H9 (cell line): Measurements from ENCODE around the gene BLTP3B. TPM values are rescaled to one million over a fixed set of nuclear protein-coding genes. Genes with fewer than 3 reads are reported as not detected.
A peak's percentile ranks its signal among the peaks of the same experiment; 100 is the strongest.

ENCODE experiments used
- DNase-seq: peaks from one replicate; pipeline ENCODE4 v3.0.0-alpha.2; 2017
- H2AFZ ChIP-seq: one replicate; pipeline ENCODE4 v1.6.1; 2013; ENCODE audit warnings: mild to moderate bottlenecking, low read length, control low read depth, moderate library complexity
- H2AK5ac ChIP-seq: 2 replicates; pipeline ENCODE4 v1.6.1; 2013; ENCODE audit warnings: low read length, control low read depth, mixed read lengths; ENCODE audit not compliant: insufficient read length
- H2BK120ac ChIP-seq: one replicate; pipeline ENCODE4 v1.6.1; 2013; ENCODE audit warnings: low read depth, mild to moderate bottlenecking, low read length, control low read depth, inconsistent platforms; ENCODE audit not compliant: poor library complexity, severe bottlenecking
- H2BK12ac ChIP-seq: 2 replicates; pipeline ENCODE4 v1.6.1; 2013; ENCODE audit warnings: low read length, control low read depth, mixed read lengths, low read depth; ENCODE audit not compliant: insufficient read length
- H2BK15ac ChIP-seq: 2 replicates; pipeline ENCODE4 v1.6.1; 2013; ENCODE audit warnings: low read depth, low read length, control low read depth
- H2BK20ac ChIP-seq: one replicate; pipeline ENCODE4 v1.6.1; 2013; ENCODE audit warnings: low read depth, mild to moderate bottlenecking, low read length, control low read depth, inconsistent platforms; ENCODE audit not compliant: poor library complexity, severe bottlenecking
- H2BK5ac ChIP-seq: 2 replicates; pipeline ENCODE4 v1.6.1; 2013; ENCODE audit warnings: low read length, control low read depth, mixed read lengths; ENCODE audit not compliant: insufficient read length
- H3K14ac ChIP-seq: 2 replicates; pipeline ENCODE4 v1.6.1; 2013; ENCODE audit warnings: low read length, control low read depth; ENCODE audit not compliant: insufficient read depth
- H3K18ac ChIP-seq: 2 replicates; pipeline ENCODE4 v1.6.1; 2013; ENCODE audit warnings: low read depth, mild to moderate bottlenecking, mixed read lengths, low read length, control low read depth; ENCODE audit not compliant: insufficient read length
- H3K23ac ChIP-seq: 2 replicates; pipeline ENCODE4 v1.6.1; 2013; ENCODE audit warnings: low read length, control low read depth, mixed read lengths, low read depth; ENCODE audit not compliant: insufficient read length
- H3K23me2 ChIP-seq: 2 replicates; pipeline ENCODE4 v1.6.1; 2013; ENCODE audit warnings: low read depth, mild to moderate bottlenecking, mixed read lengths, low read length, control low read depth; ENCODE audit not compliant: insufficient read length, poor library complexity, severe bottlenecking
- H3K27ac ChIP-seq: 2 replicates; pipeline ENCODE4 v1.5.1; 2013; ENCODE audit warnings: low read length, control low read depth, mixed read lengths, low read depth; ENCODE audit not compliant: insufficient read length
- H3K27me3 ChIP-seq: 2 replicates; pipeline ENCODE4 v1.6.1; 2013; ENCODE audit warnings: low read length, control low read depth, inconsistent platforms; ENCODE audit not compliant: insufficient read depth
- H3K4ac ChIP-seq: 2 replicates; pipeline ENCODE4 v1.6.1; 2013; ENCODE audit warnings: low read depth, mild to moderate bottlenecking, control low read depth, inconsistent platforms, low read length, moderate library complexity
- H3K4me1 ChIP-seq: 2 replicates; pipeline ENCODE4 v1.6.1; 2013; ENCODE audit warnings: low read length, control low read depth, inconsistent platforms; ENCODE audit not compliant: insufficient read depth
- H3K4me2 ChIP-seq: 2 replicates; pipeline ENCODE4 v1.6.1; 2013; ENCODE audit warnings: low read length, control low read depth, mixed read lengths; ENCODE audit not compliant: insufficient read length, insufficient read depth
- H3K56ac ChIP-seq: 2 replicates; pipeline ENCODE4 v1.6.1; 2013; ENCODE audit warnings: low read depth, mild to moderate bottlenecking, mixed read lengths, low read length, control low read depth; ENCODE audit not compliant: insufficient read length
- H3K79me1 ChIP-seq: 2 replicates; pipeline ENCODE4 v1.6.1; 2013; ENCODE audit warnings: low read depth, mild to moderate bottlenecking, moderate library complexity, low read length, control low read depth, inconsistent platforms; ENCODE audit not compliant: insufficient read depth, poor library complexity, severe bottlenecking
- H3K79me2 ChIP-seq: 2 replicates; pipeline ENCODE4 v1.6.1; 2013; ENCODE audit warnings: low read length, control low read depth, inconsistent platforms; ENCODE audit not compliant: insufficient read depth
- H3K9ac ChIP-seq: 2 replicates; pipeline ENCODE4 v1.6.1; 2013; ENCODE audit warnings: low read length, control low read depth, mixed read lengths; ENCODE audit not compliant: insufficient read length; ENCODE audit errors: extremely low read depth
- H3K9me3 ChIP-seq: one replicate; pipeline ENCODE4 v1.6.1; 2013; ENCODE audit warnings: low read depth, low read length, inconsistent platforms; ENCODE audit not compliant: control insufficient read depth
- H3T11ph ChIP-seq: one replicate; pipeline ENCODE4 v1.6.1; 2013; ENCODE audit warnings: mild to moderate bottlenecking, low read length, control low read depth, inconsistent platforms
- H4K20me1 ChIP-seq: one replicate; pipeline ENCODE4 v1.6.1; 2013; ENCODE audit not compliant: control insufficient read depth, insufficient read length, insufficient read depth
- H4K5ac ChIP-seq: 2 replicates; pipeline ENCODE4 v1.6.1; 2013; ENCODE audit warnings: low read depth, mild to moderate bottlenecking, mixed read lengths, low read length, control low read depth; ENCODE audit not compliant: insufficient read length
- H4K8ac ChIP-seq: replicated peaks from 2 replicates; pipeline ENCODE4 v1.6.1; 2013; ENCODE audit warnings: low read length, control low read depth, mixed read lengths, low read depth; ENCODE audit not compliant: insufficient read length
- H4K91ac ChIP-seq: 2 replicates; pipeline ENCODE4 v1.6.1; 2013; ENCODE audit warnings: low read depth, mild to moderate bottlenecking, moderate library complexity, mixed read lengths, low read length, control low read depth; ENCODE audit not compliant: insufficient read length
- H3K27ac Mint-ChIP-seq, 3 experiments: 2 replicates in 2 of 3; 3 replicates in 1 of 3; pipeline ENCODE4 v1.8.0; 2020 to 2021; ENCODE audit warnings: mixed read lengths in 3 of 3, mild to moderate bottlenecking in 1 of 3, moderate library complexity in 1 of 3
- H3K27me3 Mint-ChIP-seq: 2 replicates; pipeline ENCODE4 v1.8.0; 2021; ENCODE audit warnings: low read depth, mild to moderate bottlenecking, moderate library complexity, mixed read lengths
- H3K36me3 Mint-ChIP-seq, 3 experiments: 2 replicates in 2 of 3; 3 replicates in 1 of 3; pipeline ENCODE4 v1.8.0; 2020 to 2021; ENCODE audit warnings: low read depth in 3 of 3, mixed read lengths in 3 of 3; ENCODE audit not compliant: insufficient read depth in 1 of 3
- H3K4me1 Mint-ChIP-seq, 2 experiments: 2 replicates each; pipeline ENCODE4 v1.8.0; 2020; ENCODE audit warnings: mixed read lengths in 2 of 2
- H3K4me3 Mint-ChIP-seq, 2 experiments: 2 replicates in 1 of 2; 3 replicates in 1 of 2; pipeline ENCODE4 v1.8.0; 2020 to 2021; ENCODE audit warnings: mild to moderate bottlenecking in 2 of 2, mixed read lengths in 2 of 2, moderate library complexity in 1 of 2
- H3K9me3 Mint-ChIP-seq, 2 experiments: 2 replicates in 1 of 2; 3 replicates in 1 of 2; pipeline ENCODE4 v1.8.0; 2020; ENCODE audit warnings: mild to moderate bottlenecking in 2 of 2, mixed read lengths in 2 of 2, moderate library complexity in 1 of 2
- WGBS: extraction: QIAGEN DNeasy Blood & Tissue Kit; methylation state at CpG from one replicate; pipeline ENCODE4 v1.1.7; 2013; ENCODE audit warnings: missing lambda C conversion rate, low lambda C conversion rate, mixed read lengths; ENCODE audit not compliant: insufficient read length; ENCODE audit errors: extremely low coverage; 5-methylcytosine and 5-hydroxymethylcytosine counted together
- total RNA-seq: library from RNA; stranded (reverse); gene quantifications from 2 replicates; pipeline ENCODE4 v1.2.1, GENCODE V29; 2021
- TF ChIP-seq, protein P1 (sequence below): fragments of 200-600 bp; sonication (generic); conservative IDR thresholded peaks from 3 replicates; pipeline ENCODE4 v1.8.0; 2021; ENCODE audit warnings: antibody characterized with exemption, mild to moderate bottlenecking

BLTP3B gene
- total RNA-seq, 1 experiment from 2014 or later = 20.7 TPM

DNA sequence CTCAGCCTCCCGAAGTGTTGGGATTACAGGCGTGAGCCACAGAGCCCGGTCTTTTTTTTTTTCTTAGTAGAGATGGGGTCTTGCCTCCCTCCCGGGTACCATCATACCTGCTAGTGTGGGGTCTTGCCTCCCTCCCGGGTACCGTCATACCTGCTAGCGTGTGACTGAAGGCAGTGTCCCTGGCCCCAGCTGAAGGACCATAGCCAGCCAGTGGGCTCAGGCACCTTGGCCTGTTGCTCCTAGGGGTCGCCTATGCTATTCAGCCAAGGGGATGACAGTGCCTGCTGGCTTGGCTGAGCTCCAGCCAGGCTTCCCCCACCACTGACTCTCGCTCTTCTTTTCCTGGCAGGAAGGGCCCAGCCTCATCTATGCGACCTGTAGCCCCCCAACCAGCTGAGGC is 10.5 kb upstream of the BLTP3B start:
- Histone ChIP-seq H3K4me1 (peaks cover 4% of the 10 kb centered on the region; the same call in 1 of the 2 replicates), H3K79me2 (no peaks in the 10 kb centered on the region), H3K27ac (no peak overlapping the region), H4K91ac (no peak overlapping the region), H2BK5ac (no peak overlapping the region), H3K4ac (no peak overlapping the region), H2BK120ac (no peak overlapping the region), H3K23me2 (no peaks in the 10 kb centered on the region), H3K14ac (no peak overlapping the region; the same call in 1 of the 2 replicates), H3K18ac (peak overlapping the region; percentile 14), H3K79me1 (no peaks in the 10 kb centered on the region), H3K4me2 (no peak overlapping the region), H2AFZ (no peak overlapping the region), H3K9ac (no peak overlapping the region), H3K9me3 (no peaks in the 10 kb centered on the region), H2BK15ac (no peak overlapping the region), H4K8ac (no peak overlapping the region), H3T11ph (no peak overlapping the region), H2BK12ac (no peak overlapping the region), H3K56ac (no peak overlapping the region), H4K20me1 (no peaks in the 10 kb centered on the region), H3K27me3 (no peaks in the 10 kb centered on the region), H2BK20ac (no peak overlapping the region), H4K5ac (no peak overlapping the region), H3K23ac (no peak overlapping the region), H2AK5ac (no peak overlapping the region)
- no peak for DNase-seq
- Mint-ChIP-seq H3K36me3 (peaks cover 0 to 5% (median 1%) of the 10 kb centered on the region in 3 experiments; a peak in 3 of 7 replicates), H3K4me1 (peaks cover 34 to 44% of the 10 kb centered on the region in 2 experiments), H3K27me3 (no peaks in the 10 kb centered on the region), H3K27ac (peak overlapping the region; percentile 28 to 85 (median 47); a peak in 1 of 7 replicates), H3K9me3 (no peaks in the 10 kb centered on the region; a peak in 2 of 5 replicates), H3K4me3 (no peak overlapping the region)
- TF ChIP-seq, protein P1, sequence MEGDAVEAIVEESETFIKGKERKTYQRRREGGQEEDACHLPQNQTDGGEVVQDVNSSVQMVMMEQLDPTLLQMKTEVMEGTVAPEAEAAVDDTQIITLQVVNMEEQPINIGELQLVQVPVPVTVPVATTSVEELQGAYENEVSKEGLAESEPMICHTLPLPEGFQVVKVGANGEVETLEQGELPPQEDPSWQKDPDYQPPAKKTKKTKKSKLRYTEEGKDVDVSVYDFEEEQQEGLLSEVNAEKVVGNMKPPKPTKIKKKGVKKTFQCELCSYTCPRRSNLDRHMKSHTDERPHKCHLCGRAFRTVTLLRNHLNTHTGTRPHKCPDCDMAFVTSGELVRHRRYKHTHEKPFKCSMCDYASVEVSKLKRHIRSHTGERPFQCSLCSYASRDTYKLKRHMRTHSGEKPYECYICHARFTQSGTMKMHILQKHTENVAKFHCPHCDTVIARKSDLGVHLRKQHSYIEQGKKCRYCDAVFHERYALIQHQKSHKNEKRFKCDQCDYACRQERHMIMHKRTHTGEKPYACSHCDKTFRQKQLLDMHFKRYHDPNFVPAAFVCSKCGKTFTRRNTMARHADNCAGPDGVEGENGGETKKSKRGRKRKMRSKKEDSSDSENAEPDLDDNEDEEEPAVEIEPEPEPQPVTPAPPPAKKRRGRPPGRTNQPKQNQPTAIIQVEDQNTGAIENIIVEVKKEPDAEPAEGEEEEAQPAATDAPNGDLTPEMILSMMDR = no peak
- no CpG with 5 or more reads among the region's 10 CpGs for WGBS
